Neural progenitor cell (in vitro differentiated cells): ENCODE measurements around the gene FCRL2.

ENCODE experiments used
- EZH2 ChIP-seq: fragments of 200-600 bp; sonication (generic); IDR thresholded peaks from 2 replicates; pipeline ENCODE4 v1.6.1; 2017; ENCODE audit warnings: antibody characterized with exemption, mild to moderate bottlenecking, moderate library complexity
- EZH2phosphoT487 ChIP-seq: fragments of 200-600 bp; sonication (generic); IDR thresholded peaks from 2 replicates; pipeline ENCODE4 v1.6.1; 2017; ENCODE audit warnings: antibody characterized with exemption
- TF ChIP-seq, protein P1 (sequence below): fragments of 200-600 bp; sonication (generic); IDR thresholded peaks from 2 replicates; pipeline ENCODE4 v1.5.1; 2017; ENCODE audit warnings: antibody characterized with exemption, mild to moderate bottlenecking

DNA sequence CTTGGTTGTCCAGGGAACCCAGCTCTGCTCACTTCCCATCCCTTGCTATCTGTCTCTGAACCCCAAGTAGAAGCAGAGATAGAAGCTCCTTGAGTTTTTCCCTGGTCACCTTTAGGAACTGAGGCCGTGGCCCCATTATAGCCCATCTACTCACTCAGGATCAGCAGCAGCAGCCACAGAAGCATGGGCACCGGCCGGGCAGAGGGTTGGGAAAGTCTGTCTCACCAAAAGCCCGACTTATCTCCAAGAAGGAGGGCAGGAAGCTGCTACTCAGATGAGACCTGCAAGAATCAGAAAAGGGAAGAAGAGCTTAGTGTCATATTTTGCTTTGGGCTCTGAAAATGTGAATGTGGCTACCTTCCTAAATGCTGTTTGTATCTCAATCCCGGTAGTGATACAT, 76.6 kb downstream of the FCRL2 start:
- TF ChIP-seq, protein P1, sequence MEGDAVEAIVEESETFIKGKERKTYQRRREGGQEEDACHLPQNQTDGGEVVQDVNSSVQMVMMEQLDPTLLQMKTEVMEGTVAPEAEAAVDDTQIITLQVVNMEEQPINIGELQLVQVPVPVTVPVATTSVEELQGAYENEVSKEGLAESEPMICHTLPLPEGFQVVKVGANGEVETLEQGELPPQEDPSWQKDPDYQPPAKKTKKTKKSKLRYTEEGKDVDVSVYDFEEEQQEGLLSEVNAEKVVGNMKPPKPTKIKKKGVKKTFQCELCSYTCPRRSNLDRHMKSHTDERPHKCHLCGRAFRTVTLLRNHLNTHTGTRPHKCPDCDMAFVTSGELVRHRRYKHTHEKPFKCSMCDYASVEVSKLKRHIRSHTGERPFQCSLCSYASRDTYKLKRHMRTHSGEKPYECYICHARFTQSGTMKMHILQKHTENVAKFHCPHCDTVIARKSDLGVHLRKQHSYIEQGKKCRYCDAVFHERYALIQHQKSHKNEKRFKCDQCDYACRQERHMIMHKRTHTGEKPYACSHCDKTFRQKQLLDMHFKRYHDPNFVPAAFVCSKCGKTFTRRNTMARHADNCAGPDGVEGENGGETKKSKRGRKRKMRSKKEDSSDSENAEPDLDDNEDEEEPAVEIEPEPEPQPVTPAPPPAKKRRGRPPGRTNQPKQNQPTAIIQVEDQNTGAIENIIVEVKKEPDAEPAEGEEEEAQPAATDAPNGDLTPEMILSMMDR, result no peak
- TF ChIP-seq EZH2 (no peak), EZH2phosphoT487 (no peak)
